SK-N-SH treated with all-trans-retinoic acid at 6 μM for 48 hours (cell line): ENCODE results near the gene TADA2B.

Source experiments
- ATAC-seq: fragments of 200-7000 bp; cut with Tn5 transposase; 3 replicates; pipeline ENCODE4 v1.9.1; 2020; ENCODE audit warnings: mild to moderate bottlenecking, moderate library complexity
- ARNTL ChIP-seq: fragments of 450-650 bp; formaldehyde crosslinking; IDR thresholded peaks from 2 replicates; pipeline ENCODE4 v1.5.0; 2020; ENCODE audit warnings: low read depth, mild to moderate bottlenecking, moderate library complexity, borderline replicate concordance
- BACH2 ChIP-seq: fragments of 250-450 bp; sonication (Bioruptor Pico); IDR thresholded peaks from 2 replicates; pipeline ENCODE4 v1.9.0; 2021; ENCODE audit warnings: mild to moderate bottlenecking, borderline replicate concordance
- ESRRG ChIP-seq: fragments of 250-450 bp; sonication (Bioruptor Pico); IDR thresholded peaks from 2 replicates; pipeline ENCODE4 v1.6.1; 2021; ENCODE audit warnings: mild to moderate bottlenecking
- GLIS3 ChIP-seq: fragments of 250-450 bp; sonication (Bioruptor Pico); IDR thresholded peaks from 2 replicates; pipeline ENCODE4 v1.5.0; 2020; ENCODE audit warnings: mild to moderate bottlenecking, moderate library complexity
- ISL1 ChIP-seq: fragments of 250-450 bp; sonication (Bioruptor Pico); IDR thresholded peaks from 2 replicates; pipeline ENCODE4 v2.1.2; 2022; ENCODE audit warnings: mild to moderate bottlenecking, moderate library complexity
- OSR1 ChIP-seq: fragments of 250-450 bp; sonication (Bioruptor Pico); IDR thresholded peaks from 2 replicates; pipeline ENCODE4 v1.8.0; 2022; ENCODE audit warnings: moderate library complexity, mild to moderate bottlenecking, inconsistent platforms
- PPARA ChIP-seq: fragments of 250-450 bp; sonication (Bioruptor Pico); IDR thresholded peaks from 2 replicates; pipeline ENCODE4 v1.5.0; 2020; ENCODE audit warnings: mild to moderate bottlenecking, borderline replicate concordance
- RARB ChIP-seq: fragments of 250-450 bp; sonication (Bioruptor Pico); IDR thresholded peaks from 2 replicates; pipeline ENCODE4 v1.8.0; 2021; ENCODE audit warnings: mild to moderate bottlenecking, moderate library complexity
- SNAI2 ChIP-seq: fragments of 250-450 bp; sonication (Bioruptor Pico); IDR thresholded peaks from 2 replicates; pipeline ENCODE4 v1.5.0; 2020; ENCODE audit warnings: mild to moderate bottlenecking, moderate library complexity
- TOX ChIP-seq: fragments of 250-450 bp; sonication (Bioruptor Pico); IDR thresholded peaks from 2 replicates; pipeline ENCODE4 v1.8.0; 2021; ENCODE audit warnings: mild to moderate bottlenecking, moderate library complexity, borderline replicate concordance
- ZC3H10 ChIP-seq: fragments of 250-450 bp; sonication (Bioruptor Pico); IDR thresholded peaks from 2 replicates; pipeline ENCODE4 v1.5.1; 2021; ENCODE audit warnings: mild to moderate bottlenecking, moderate library complexity
- ZFP3 ChIP-seq: fragments of 250-450 bp; sonication (Bioruptor Pico); IDR thresholded peaks from 2 replicates; pipeline ENCODE4 v1.5.0; 2020; ENCODE audit warnings: mild to moderate bottlenecking, moderate library complexity
- ZFP30 ChIP-seq: fragments of 450-650 bp; formaldehyde crosslinking; IDR thresholded peaks from 2 replicates; pipeline ENCODE4 v1.5.0; 2022; ENCODE audit warnings: mild to moderate bottlenecking, moderate library complexity
- ZNF70 ChIP-seq: fragments of 450-650 bp; formaldehyde crosslinking; IDR thresholded peaks from 2 replicates; pipeline ENCODE4 v1.5.0; 2020; ENCODE audit warnings: mild to moderate bottlenecking, moderate library complexity
- ZNF8 ChIP-seq: fragments of 450-650 bp; formaldehyde crosslinking; IDR thresholded peaks from 2 replicates; pipeline ENCODE4 v1.5.0; 2020; ENCODE audit warnings: mild to moderate bottlenecking, moderate library complexity
- TF ChIP-seq, protein P1 (sequence below): fragments of 250-450 bp; sonication (Bioruptor Pico); IDR thresholded peaks from 2 replicates; pipeline ENCODE4 v1.5.0; 2020; ENCODE audit warnings: mild to moderate bottlenecking, moderate library complexity
- TF ChIP-seq, protein P2 (sequence below): fragments of 250-450 bp; sonication (Bioruptor Pico); IDR thresholded peaks from 2 replicates; pipeline ENCODE4 v1.8.0; 2021; ENCODE audit warnings: low read depth, mild to moderate bottlenecking, moderate library complexity, borderline replicate concordance
- TF ChIP-seq, protein P3 (sequence below): fragments of 250-450 bp; sonication (Bioruptor Pico); IDR thresholded peaks from 2 replicates; pipeline ENCODE4 v1.8.0; 2020; ENCODE audit warnings: mild to moderate bottlenecking, moderate library complexity, borderline replicate concordance
- TF ChIP-seq, protein P4 (sequence below): fragments of 250-450 bp; sonication (Bioruptor Pico); IDR thresholded peaks from 2 replicates; pipeline ENCODE4 v1.5.1; 2020; ENCODE audit warnings: low read depth, mild to moderate bottlenecking, moderate library complexity
- TF ChIP-seq, protein P5 (sequence below): fragments of 250-450 bp; sonication (Bioruptor Pico); IDR thresholded peaks from 2 replicates; pipeline ENCODE4 v1.5.1; 2021; ENCODE audit warnings: mild to moderate bottlenecking, moderate library complexity

The TADA2B gene

DNA sequence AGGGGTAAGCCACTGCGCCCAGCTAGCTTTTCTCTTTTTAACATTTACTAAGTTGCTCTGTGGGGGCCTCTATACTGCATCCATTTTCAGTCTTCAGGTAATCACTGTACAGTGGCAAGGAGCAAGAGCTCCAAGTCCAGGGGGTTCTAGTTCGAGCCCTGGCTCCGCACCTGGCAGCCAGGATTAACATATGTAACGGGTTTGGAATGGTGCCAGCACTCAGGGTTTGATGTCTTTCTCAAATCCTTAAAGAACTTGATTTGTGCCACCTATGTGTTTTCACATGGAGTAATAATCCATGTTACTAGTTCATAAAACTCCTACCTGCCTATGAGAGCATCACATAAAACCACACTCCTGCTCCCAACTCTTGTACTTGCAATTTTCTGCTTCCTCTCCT lies 20.2 kb downstream of the TADA2B start:
- TF ChIP-seq, protein P1, sequence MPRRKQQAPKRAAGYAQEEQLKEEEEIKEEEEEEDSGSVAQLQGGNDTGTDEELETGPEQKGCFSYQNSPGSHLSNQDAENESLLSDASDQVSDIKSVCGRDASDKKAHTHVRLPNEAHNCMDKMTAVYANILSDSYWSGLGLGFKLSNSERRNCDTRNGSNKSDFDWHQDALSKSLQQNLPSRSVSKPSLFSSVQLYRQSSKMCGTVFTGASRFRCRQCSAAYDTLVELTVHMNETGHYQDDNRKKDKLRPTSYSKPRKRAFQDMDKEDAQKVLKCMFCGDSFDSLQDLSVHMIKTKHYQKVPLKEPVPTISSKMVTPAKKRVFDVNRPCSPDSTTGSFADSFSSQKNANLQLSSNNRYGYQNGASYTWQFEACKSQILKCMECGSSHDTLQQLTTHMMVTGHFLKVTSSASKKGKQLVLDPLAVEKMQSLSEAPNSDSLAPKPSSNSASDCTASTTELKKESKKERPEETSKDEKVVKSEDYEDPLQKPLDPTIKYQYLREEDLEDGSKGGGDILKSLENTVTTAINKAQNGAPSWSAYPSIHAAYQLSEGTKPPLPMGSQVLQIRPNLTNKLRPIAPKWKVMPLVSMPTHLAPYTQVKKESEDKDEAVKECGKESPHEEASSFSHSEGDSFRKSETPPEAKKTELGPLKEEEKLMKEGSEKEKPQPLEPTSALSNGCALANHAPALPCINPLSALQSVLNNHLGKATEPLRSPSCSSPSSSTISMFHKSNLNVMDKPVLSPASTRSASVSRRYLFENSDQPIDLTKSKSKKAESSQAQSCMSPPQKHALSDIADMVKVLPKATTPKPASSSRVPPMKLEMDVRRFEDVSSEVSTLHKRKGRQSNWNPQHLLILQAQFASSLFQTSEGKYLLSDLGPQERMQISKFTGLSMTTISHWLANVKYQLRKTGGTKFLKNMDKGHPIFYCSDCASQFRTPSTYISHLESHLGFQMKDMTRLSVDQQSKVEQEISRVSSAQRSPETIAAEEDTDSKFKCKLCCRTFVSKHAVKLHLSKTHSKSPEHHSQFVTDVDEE (CRISPR knock-in tag): no peak
- TF ChIP-seq ESRRG (CRISPR knock-in tag): no peak
- no peak for TF ChIP-seq ZNF70
- no peak for TF ChIP-seq ZC3H10 (CRISPR knock-in tag)
- TF ChIP-seq ISL1 (CRISPR knock-in tag): no peak
- TF ChIP-seq TOX: no peak
- TF ChIP-seq GLIS3: no peak
- no peak for TF ChIP-seq RARB (CRISPR knock-in tag)
- no peak for TF ChIP-seq ZNF8 (CRISPR knock-in tag)
- TF ChIP-seq, protein P2, sequence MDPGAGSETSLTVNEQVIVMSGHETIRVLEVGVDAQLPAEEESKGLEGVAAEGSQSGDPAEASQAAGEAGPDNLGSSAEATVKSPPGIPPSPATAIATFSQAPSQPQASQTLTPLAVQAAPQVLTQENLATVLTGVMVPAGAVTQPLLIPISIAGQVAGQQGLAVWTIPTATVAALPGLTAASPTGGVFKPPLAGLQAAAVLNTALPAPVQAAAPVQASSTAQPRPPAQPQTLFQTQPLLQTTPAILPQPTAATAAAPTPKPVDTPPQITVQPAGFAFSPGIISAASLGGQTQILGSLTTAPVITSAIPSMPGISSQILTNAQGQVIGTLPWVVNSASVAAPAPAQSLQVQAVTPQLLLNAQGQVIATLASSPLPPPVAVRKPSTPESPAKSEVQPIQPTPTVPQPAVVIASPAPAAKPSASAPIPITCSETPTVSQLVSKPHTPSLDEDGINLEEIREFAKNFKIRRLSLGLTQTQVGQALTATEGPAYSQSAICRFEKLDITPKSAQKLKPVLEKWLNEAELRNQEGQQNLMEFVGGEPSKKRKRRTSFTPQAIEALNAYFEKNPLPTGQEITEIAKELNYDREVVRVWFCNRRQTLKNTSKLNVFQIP: no peak
- no peak for TF ChIP-seq BACH2 (CRISPR knock-in tag)
- TF ChIP-seq ZFP30: no peak
- TF ChIP-seq, protein P3, sequence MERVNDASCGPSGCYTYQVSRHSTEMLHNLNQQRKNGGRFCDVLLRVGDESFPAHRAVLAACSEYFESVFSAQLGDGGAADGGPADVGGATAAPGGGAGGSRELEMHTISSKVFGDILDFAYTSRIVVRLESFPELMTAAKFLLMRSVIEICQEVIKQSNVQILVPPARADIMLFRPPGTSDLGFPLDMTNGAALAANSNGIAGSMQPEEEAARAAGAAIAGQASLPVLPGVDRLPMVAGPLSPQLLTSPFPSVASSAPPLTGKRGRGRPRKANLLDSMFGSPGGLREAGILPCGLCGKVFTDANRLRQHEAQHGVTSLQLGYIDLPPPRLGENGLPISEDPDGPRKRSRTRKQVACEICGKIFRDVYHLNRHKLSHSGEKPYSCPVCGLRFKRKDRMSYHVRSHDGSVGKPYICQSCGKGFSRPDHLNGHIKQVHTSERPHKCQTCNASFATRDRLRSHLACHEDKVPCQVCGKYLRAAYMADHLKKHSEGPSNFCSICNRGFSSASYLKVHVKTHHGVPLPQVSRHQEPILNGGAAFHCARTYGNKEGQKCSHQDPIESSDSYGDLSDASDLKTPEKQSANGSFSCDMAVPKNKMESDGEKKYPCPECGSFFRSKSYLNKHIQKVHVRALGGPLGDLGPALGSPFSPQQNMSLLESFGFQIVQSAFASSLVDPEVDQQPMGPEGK: no peak
- TF ChIP-seq ZFP3 (CRISPR knock-in tag): no peak
- no peak for TF ChIP-seq OSR1 (CRISPR knock-in tag)
- TF ChIP-seq, protein P4, sequence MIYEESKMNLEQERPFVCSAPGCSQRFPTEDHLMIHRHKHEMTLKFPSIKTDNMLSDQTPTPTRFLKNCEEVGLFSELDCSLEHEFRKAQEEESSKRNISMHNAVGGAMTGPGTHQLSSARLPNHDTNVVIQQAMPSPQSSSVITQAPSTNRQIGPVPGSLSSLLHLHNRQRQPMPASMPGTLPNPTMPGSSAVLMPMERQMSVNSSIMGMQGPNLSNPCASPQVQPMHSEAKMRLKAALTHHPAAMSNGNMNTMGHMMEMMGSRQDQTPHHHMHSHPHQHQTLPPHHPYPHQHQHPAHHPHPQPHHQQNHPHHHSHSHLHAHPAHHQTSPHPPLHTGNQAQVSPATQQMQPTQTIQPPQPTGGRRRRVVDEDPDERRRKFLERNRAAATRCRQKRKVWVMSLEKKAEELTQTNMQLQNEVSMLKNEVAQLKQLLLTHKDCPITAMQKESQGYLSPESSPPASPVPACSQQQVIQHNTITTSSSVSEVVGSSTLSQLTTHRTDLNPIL (CRISPR knock-in tag): no peak
- ATAC-seq: no peak

DNA sequence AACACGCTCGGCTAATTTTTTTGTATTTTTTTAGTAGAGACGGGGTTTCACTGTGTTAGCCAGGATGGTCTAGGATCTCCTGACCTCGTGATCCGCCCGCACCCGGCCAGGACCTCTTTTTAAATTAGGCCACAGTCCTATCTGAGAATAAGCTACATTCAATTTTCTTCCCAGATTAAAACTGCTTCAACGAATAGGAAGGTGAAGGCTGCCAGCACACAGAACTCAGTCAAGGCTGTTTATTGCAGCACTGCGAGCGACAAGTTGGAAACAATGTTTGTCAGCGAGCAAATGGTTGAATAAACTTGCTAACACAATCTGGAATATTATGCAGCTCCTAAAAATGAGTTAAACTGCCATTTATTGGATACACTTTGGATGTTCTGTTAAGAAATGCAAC lies 22.8 kb downstream of the TADA2B start:
- TF ChIP-seq GLIS3: no peak
- TF ChIP-seq ZNF70: no peak
- TF ChIP-seq, protein P3: no peak
- no peak for TF ChIP-seq ESRRG (CRISPR knock-in tag)
- no peak for ATAC-seq

DNA sequence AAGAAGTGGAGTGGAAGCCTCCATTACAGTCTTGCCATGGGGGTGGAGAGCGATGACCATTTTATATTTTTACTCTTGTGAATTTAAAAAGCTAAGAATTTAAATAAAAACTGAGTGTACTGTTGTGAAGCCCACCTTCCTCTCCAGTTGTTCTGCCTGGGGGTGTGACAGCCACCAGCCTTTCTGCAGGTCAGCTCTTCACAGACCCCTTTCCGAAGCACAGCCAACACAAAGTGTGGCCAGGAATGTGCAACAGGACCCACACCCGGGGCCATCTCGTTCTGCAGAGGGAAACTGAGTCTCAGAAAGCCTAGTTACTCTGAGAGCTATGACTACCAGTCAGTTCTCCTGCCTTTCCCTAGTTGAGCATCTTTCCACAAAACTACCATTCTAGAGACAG lies 23.3 kb downstream of the TADA2B start:
- TF ChIP-seq GLIS3 (no peak), ARNTL (no peak), ZNF70 (no peak), SNAI2 (CRISPR knock-in tag) (no peak), PPARA (CRISPR knock-in tag) (no peak)
- TF ChIP-seq, protein P5, sequence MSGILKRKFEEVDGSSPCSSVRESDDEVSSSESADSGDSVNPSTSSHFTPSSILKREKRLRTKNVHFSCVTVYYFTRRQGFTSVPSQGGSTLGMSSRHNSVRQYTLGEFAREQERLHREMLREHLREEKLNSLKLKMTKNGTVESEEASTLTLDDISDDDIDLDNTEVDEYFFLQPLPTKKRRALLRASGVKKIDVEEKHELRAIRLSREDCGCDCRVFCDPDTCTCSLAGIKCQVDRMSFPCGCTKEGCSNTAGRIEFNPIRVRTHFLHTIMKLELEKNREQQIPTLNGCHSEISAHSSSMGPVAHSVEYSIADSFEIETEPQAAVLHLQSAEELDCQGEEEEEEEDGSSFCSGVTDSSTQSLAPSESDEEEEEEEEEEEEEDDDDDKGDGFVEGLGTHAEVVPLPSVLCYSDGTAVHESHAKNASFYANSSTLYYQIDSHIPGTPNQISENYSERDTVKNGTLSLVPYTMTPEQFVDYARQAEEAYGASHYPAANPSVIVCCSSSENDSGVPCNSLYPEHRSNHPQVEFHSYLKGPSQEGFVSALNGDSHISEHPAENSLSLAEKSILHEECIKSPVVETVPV (CRISPR knock-in tag): no peak
- TF ChIP-seq, protein P1 (CRISPR knock-in tag): no peak
- TF ChIP-seq, all 23 proteins: peak for 0
- no peak for ATAC-seq
